SK-N-SH treated with all-trans-retinoic acid at 6 μM for 48 hours (cell line): ENCODE results near the gene BLOC1S1.
A peak's percentile ranks its signal among the peaks of the same experiment; 100 is the strongest.

Source experiments
- ATAC-seq: fragments of 200-7000 bp; cut with Tn5 transposase; 3 replicates; pipeline ENCODE4 v1.9.1; 2020; ENCODE audit warnings: mild to moderate bottlenecking, moderate library complexity
- ARNTL ChIP-seq: fragments of 450-650 bp; formaldehyde crosslinking; IDR thresholded peaks from 2 replicates; pipeline ENCODE4 v1.5.0; 2020; ENCODE audit warnings: low read depth, mild to moderate bottlenecking, moderate library complexity, borderline replicate concordance
- BACH2 ChIP-seq: fragments of 250-450 bp; sonication (Bioruptor Pico); IDR thresholded peaks from 2 replicates; pipeline ENCODE4 v1.9.0; 2021; ENCODE audit warnings: mild to moderate bottlenecking, borderline replicate concordance
- CREB5 ChIP-seq: fragments of 250-450 bp; sonication (Bioruptor Pico); IDR thresholded peaks from 2 replicates; pipeline ENCODE4 v1.5.1; 2020; ENCODE audit warnings: low read depth, mild to moderate bottlenecking, moderate library complexity
- CSDC2 ChIP-seq: fragments of 250-450 bp; sonication (Bioruptor Pico); IDR thresholded peaks from 2 replicates; pipeline ENCODE4 v1.5.0; 2020; ENCODE audit warnings: mild to moderate bottlenecking, moderate library complexity
- ESRRG ChIP-seq: fragments of 250-450 bp; sonication (Bioruptor Pico); IDR thresholded peaks from 2 replicates; pipeline ENCODE4 v1.6.1; 2021; ENCODE audit warnings: mild to moderate bottlenecking
- GLIS3 ChIP-seq: fragments of 250-450 bp; sonication (Bioruptor Pico); IDR thresholded peaks from 2 replicates; pipeline ENCODE4 v1.5.0; 2020; ENCODE audit warnings: mild to moderate bottlenecking, moderate library complexity
- ISL1 ChIP-seq: fragments of 250-450 bp; sonication (Bioruptor Pico); IDR thresholded peaks from 2 replicates; pipeline ENCODE4 v2.1.2; 2022; ENCODE audit warnings: mild to moderate bottlenecking, moderate library complexity
- OSR1 ChIP-seq: fragments of 250-450 bp; sonication (Bioruptor Pico); IDR thresholded peaks from 2 replicates; pipeline ENCODE4 v1.8.0; 2022; ENCODE audit warnings: moderate library complexity, mild to moderate bottlenecking, inconsistent platforms
- PATZ1 ChIP-seq: fragments of 250-450 bp; sonication (Bioruptor Pico); IDR thresholded peaks from 2 replicates; pipeline ENCODE4 v1.8.0; 2020; ENCODE audit warnings: mild to moderate bottlenecking, moderate library complexity, borderline replicate concordance
- POU6F1 ChIP-seq: fragments of 250-450 bp; sonication (Bioruptor Pico); IDR thresholded peaks from 2 replicates; pipeline ENCODE4 v1.8.0; 2021; ENCODE audit warnings: low read depth, mild to moderate bottlenecking, moderate library complexity, borderline replicate concordance
- PPARA ChIP-seq: fragments of 250-450 bp; sonication (Bioruptor Pico); IDR thresholded peaks from 2 replicates; pipeline ENCODE4 v1.5.0; 2020; ENCODE audit warnings: mild to moderate bottlenecking, borderline replicate concordance
- RARB ChIP-seq: fragments of 250-450 bp; sonication (Bioruptor Pico); IDR thresholded peaks from 2 replicates; pipeline ENCODE4 v1.8.0; 2021; ENCODE audit warnings: mild to moderate bottlenecking, moderate library complexity
- SNAI2 ChIP-seq: fragments of 250-450 bp; sonication (Bioruptor Pico); IDR thresholded peaks from 2 replicates; pipeline ENCODE4 v1.5.0; 2020; ENCODE audit warnings: mild to moderate bottlenecking, moderate library complexity
- TCF4 ChIP-seq: fragments of 250-450 bp; sonication (Bioruptor Pico); IDR thresholded peaks from 2 replicates; pipeline ENCODE4 v1.8.0; 2021; ENCODE audit warnings: mild to moderate bottlenecking, moderate library complexity, borderline replicate concordance
- TOX ChIP-seq: fragments of 250-450 bp; sonication (Bioruptor Pico); IDR thresholded peaks from 2 replicates; pipeline ENCODE4 v1.8.0; 2021; ENCODE audit warnings: mild to moderate bottlenecking, moderate library complexity, borderline replicate concordance
- TSHZ2 ChIP-seq: fragments of 250-450 bp; sonication (Bioruptor Pico); IDR thresholded peaks from 2 replicates; pipeline ENCODE4 v1.5.0; 2020; ENCODE audit warnings: mild to moderate bottlenecking, moderate library complexity
- ZC3H10 ChIP-seq: fragments of 250-450 bp; sonication (Bioruptor Pico); IDR thresholded peaks from 2 replicates; pipeline ENCODE4 v1.5.1; 2021; ENCODE audit warnings: mild to moderate bottlenecking, moderate library complexity
- ZFP3 ChIP-seq: fragments of 250-450 bp; sonication (Bioruptor Pico); IDR thresholded peaks from 2 replicates; pipeline ENCODE4 v1.5.0; 2020; ENCODE audit warnings: mild to moderate bottlenecking, moderate library complexity
- ZFP30 ChIP-seq: fragments of 450-650 bp; formaldehyde crosslinking; IDR thresholded peaks from 2 replicates; pipeline ENCODE4 v1.5.0; 2022; ENCODE audit warnings: mild to moderate bottlenecking, moderate library complexity
- ZNF565 ChIP-seq: fragments of 450-650 bp; formaldehyde crosslinking; conservative IDR thresholded peaks from 2 replicates; pipeline ENCODE4 v1.5.0; 2020; ENCODE audit warnings: low read depth, mild to moderate bottlenecking, moderate library complexity
- ZNF70 ChIP-seq: fragments of 450-650 bp; formaldehyde crosslinking; IDR thresholded peaks from 2 replicates; pipeline ENCODE4 v1.5.0; 2020; ENCODE audit warnings: mild to moderate bottlenecking, moderate library complexity
- ZNF8 ChIP-seq: fragments of 450-650 bp; formaldehyde crosslinking; IDR thresholded peaks from 2 replicates; pipeline ENCODE4 v1.5.0; 2020; ENCODE audit warnings: mild to moderate bottlenecking, moderate library complexity

BLOC1S1 gene

GRCh38 chr12:55700255-55701018 lies 15.4 kb upstream of the BLOC1S1 start:
- TF ChIP-seq ISL1 (CRISPR knock-in tag) (no peak), OSR1 (no peak), TOX (CRISPR knock-in tag) (no peak), ARNTL (CRISPR knock-in tag) (no peak), ZFP3 (CRISPR knock-in tag) (no peak), TCF4 (CRISPR knock-in tag) (no peak), PPARA (no peak), ZNF565 (CRISPR knock-in tag) (no peak), RARB (no peak), ZFP30 (CRISPR knock-in tag) (no peak), SNAI2 (no peak), CREB5 (no peak), ZC3H10 (no peak), ZNF70 (CRISPR knock-in tag) (no peak), POU6F1 (no peak), GLIS3 (CRISPR knock-in tag) (no peak), ZNF8 (CRISPR knock-in tag) (no peak)
- peak; percentile 9; the same call in 1 of the 3 replicates for ATAC-seq

- no peak for ATAC-seq
- TF ChIP-seq OSR1: no peak
- no peak for TF ChIP-seq ZNF565 (CRISPR knock-in tag)
- TF ChIP-seq ZFP30 (CRISPR knock-in tag): no peak
- no peak for TF ChIP-seq TSHZ2
- no peak for TF ChIP-seq ZFP3 (CRISPR knock-in tag)
- no peak for TF ChIP-seq ZC3H10
- no peak for TF ChIP-seq POU6F1
- no peak for TF ChIP-seq BACH2
- TF ChIP-seq ARNTL (CRISPR knock-in tag): no peak
- no peak for TF ChIP-seq ZNF8 (CRISPR knock-in tag)
- TF ChIP-seq ESRRG: no peak
- TF ChIP-seq CSDC2 (CRISPR knock-in tag): no peak
- TF ChIP-seq GLIS3 (CRISPR knock-in tag): no peak
- no peak for TF ChIP-seq PPARA
- no peak for TF ChIP-seq ZNF70 (CRISPR knock-in tag)
- TF ChIP-seq SNAI2: no peak
- TF ChIP-seq PATZ1 (CRISPR knock-in tag): no peak
- no peak for TF ChIP-seq ISL1 (CRISPR knock-in tag)
Observed at GRCh38 chr12:55702861-55703260, 13.0 kb upstream of the BLOC1S1 start.
